Nephron (organoid): ENCODE measurements around the gene KRTAP5-8.
"Not testable (repeated sequence)": the region's sequence is repeated elsewhere in the genome, so short reads cannot be mapped to it uniquely, and the experiment has no call there.

Experiments
- H3K27ac Mint-ChIP-seq, 3 experiments: 2 replicates each; pipeline ENCODE4 v1.8.0; 2020; ENCODE audit warnings: mixed read lengths in 3 of 3, mild to moderate bottlenecking in 2 of 3, moderate library complexity in 1 of 3
- H3K27me3 Mint-ChIP-seq: 2 replicates; pipeline ENCODE4 v1.8.0; 2021; ENCODE audit warnings: low read depth, mild to moderate bottlenecking, moderate library complexity, mixed read lengths
- H3K36me3 Mint-ChIP-seq: 2 replicates; pipeline ENCODE4 v1.8.0; 2020; ENCODE audit warnings: low read depth, mixed read lengths
- H3K4me1 Mint-ChIP-seq: 2 replicates; pipeline ENCODE4 v1.8.0; 2020; ENCODE audit warnings: mixed read lengths
- H3K4me3 Mint-ChIP-seq, 3 experiments: 2 replicates each; pipeline ENCODE4 v1.8.0; 2020; ENCODE audit warnings: mild to moderate bottlenecking in 3 of 3, mixed read lengths in 3 of 3, moderate library complexity in 2 of 3
- H3K9me3 Mint-ChIP-seq: 2 replicates; pipeline ENCODE4 v1.8.0; 2020; ENCODE audit warnings: mixed read lengths
- CTCF ChIP-seq, 3 experiments: fragments of 200-600 bp; sonication (generic); IDR thresholded peaks; one replicate each; pipeline ENCODE4 v1.5.0; 2021; ENCODE audit warnings: antibody characterized with exemption in 3 of 3; ENCODE audit not compliant: unreplicated experiment in 3 of 3

Gene KRTAP5-8

GRCh38 chr11:71537977-71538665 is at the start of gene KRTAP5-8:
Gene KRTAP5-8 (plus strand): TSS chr11:71538025. CDS start chr11:71538056, 31 bp downstream.
- H3K36me3 Mint-ChIP-seq, H3K9me3 Mint-ChIP-seq, H3K4me3 Mint-ChIP-seq: not testable (repeated sequence)
- Mint-ChIP-seq H3K4me1 (peaks cover 16% of the 10 kb centered on the region), H3K27ac (peak within 1 kb of the TSS in 1 of 3 experiments; percentile 13), H3K27me3 (peaks cover 10% of the 10 kb centered on the region)

- no peaks in the 10 kb centered on the region for H3K27me3 Mint-ChIP-seq
- H3K27ac Mint-ChIP-seq = peak overlapping the region; percentile 38 to 72 (median 51)
- H3K4me1 Mint-ChIP-seq = peaks cover 20% of the 10 kb centered on the region
- H3K9me3 Mint-ChIP-seq = no peaks in the 10 kb centered on the region
- H3K36me3 Mint-ChIP-seq = peaks cover 60% of the 10 kb centered on the region
- no peak overlapping the region for H3K4me3 Mint-ChIP-seq
- TF ChIP-seq CTCF (IDR thresholded peaks at IDR 0.05; ENCODE audit: unreplicated experiment in 3 of 3) = no peak
Measured at GRCh38 chr11:71488681-71489270, 49.0 kb upstream of the KRTAP5-8 start.

- Mint-ChIP-seq H3K4me1 (peaks cover 20% of the 10 kb centered on the region), H3K27me3 (no peaks in the 10 kb centered on the region), H3K36me3 (peaks cover 58% of the 10 kb centered on the region), H3K9me3 (no peaks in the 10 kb centered on the region), H3K4me3 (no peak overlapping the region), H3K27ac (peak overlapping the region in 2 of 3 experiments; percentile 24 to 51)
- no peak for TF ChIP-seq CTCF (IDR thresholded peaks at IDR 0.05; ENCODE audit: unreplicated experiment in 3 of 3)
Measured at GRCh38 chr11:71489311-71490043, 48.3 kb upstream of the KRTAP5-8 start.

- Mint-ChIP-seq H3K27me3 (no peaks in the 10 kb centered on the region), H3K4me3 (no peak overlapping the region), H3K9me3 (no peaks in the 10 kb centered on the region), H3K27ac (no peak overlapping the region), H3K36me3 (peaks cover 58% of the 10 kb centered on the region), H3K4me1 (peaks cover 20% of the 10 kb centered on the region)
- TF ChIP-seq CTCF (IDR thresholded peaks at IDR 0.05; ENCODE audit: unreplicated experiment in 3 of 3) = no peak
Measured at GRCh38 chr11:71490044-71490730, 47.6 kb upstream of the KRTAP5-8 start.

GRCh38 chr11:71490731-71491390 is 47.0 kb upstream of the KRTAP5-8 start:
- no peaks in the 10 kb centered on the region for H3K9me3 Mint-ChIP-seq

More at GRCh38 chr11:71490731-71491390, 47.0 kb upstream of the KRTAP5-8 start:
- TF ChIP-seq CTCF (IDR thresholded peaks at IDR 0.05; ENCODE audit: unreplicated experiment in 3 of 3) = no peak
- Mint-ChIP-seq H3K36me3 (peaks cover 58% of the 10 kb centered on the region), H3K27ac (no peak overlapping the region), H3K27me3 (no peaks in the 10 kb centered on the region), H3K4me1 (peaks cover 20% of the 10 kb centered on the region), H3K4me3 (no peak overlapping the region)
